Ureter (tissue), 1 donor: Measurements from ENCODE around the gene SRSF2. TPM values are rescaled to one million over a fixed set of nuclear protein-coding genes. Genes with fewer than 3 reads are reported as not detected.
"Not testable (repeated sequence)": the region's sequence is repeated elsewhere in the genome, so short reads cannot be mapped to it uniquely, and the experiment has no call there.

Source experiments
- DNase-seq: peaks from one replicate; pipeline ENCODE4 v3.0.0-alpha.2; 2020; ENCODE audit warnings: low spot score
- total RNA-seq: library from RNA; stranded (reverse); gene quantifications from one replicate; pipeline ENCODE4 v1.2.4, GENCODE V29; 2023
- donor health status: DM: yes; HTN: yes; CAD: no.

The SRSF2 gene
- total RNA-seq, 1 donor from 2014 or later = 231 TPM

- no peak for DNase-seq
These were observed 1.3 kb upstream of the SRSF2 start for GRCh38 chr17:76738468-76738850.

GRCh38 chr17:76737676-76738467, 741 bp upstream of the SRSF2 start, which contains the start of gene MFSD11:
Gene MFSD11, plus strand, starts transcription at chr17:76738119. Its CDS starts 234 bp downstream, at chr17:76738353.
- peak; percentile 92 for DNase-seq

- peak; percentile 86 for DNase-seq
These were observed 616 bp downstream of the SRSF2 start for GRCh38 chr17:76736349-76737081.

GRCh38 chr17:76735586-76736348, 1.4 kb downstream of the SRSF2 start:
- DNase-seq = no peak

GRCh38 chr17:76735006-76735405, 2.1 kb downstream of the SRSF2 start:
- DNase-seq = no peak

GRCh38 chr17:76734080-76734840, 2.9 kb downstream of the SRSF2 start:
- no peak for DNase-seq

- DNase-seq = no peak
These were observed 3.5 kb downstream of the SRSF2 start for GRCh38 chr17:76733618-76733957.

- no peak for DNase-seq
These were observed 4.2 kb downstream of the SRSF2 start for GRCh38 chr17:76732734-76733617.

GRCh38 chr17:76731800-76732733, 5.1 kb downstream of the SRSF2 start:
- DNase-seq = not testable (repeated sequence)

GRCh38 chr17:76727745-76728456, 9.2 kb downstream of the SRSF2 start:
- DNase-seq = no peak

GRCh38 chr17:76726776-76727718, 10.1 kb downstream of the SRSF2 start, which contains the start of gene METTL23:
Gene METTL23, plus strand, starts transcription at chr17:76726839. Its CDS starts 2,872 bp downstream, at chr17:76729711.
- peak; percentile 90 for DNase-seq

- peak; percentile 98 for DNase-seq
These were observed 10.8 kb downstream of the SRSF2 start, which contains the start of gene JMJD6 for GRCh38 chr17:76726231-76726775. Gene JMJD6, minus strand, starts transcription at chr17:76726606. Its CDS starts 131 bp downstream, at chr17:76726475.

GRCh38 chr17:76725580-76726230, 11.4 kb downstream of the SRSF2 start:
- peak; percentile 83 for DNase-seq

GRCh38 chr17:76723812-76724211, 13.3 kb downstream of the SRSF2 start:
- no peak for DNase-seq

- DNase-seq = not testable (repeated sequence)
These were observed 14.2 kb downstream of the SRSF2 start for GRCh38 chr17:76722977-76723376.

GRCh38 chr17:76722279-76722678, 14.9 kb downstream of the SRSF2 start:
- DNase-seq = no peak
